HFFc6 (cell line): ENCODE measurements around the gene STC2. TPM values are rescaled to one million over a fixed set of nuclear protein-coding genes. Genes with fewer than 3 reads are reported as not detected.
A peak's percentile ranks its signal among the peaks of the same experiment; 100 is the strongest.

ENCODE experiments used
- DNase-seq: peaks from one replicate; pipeline ENCODE4 v3.0.0-alpha.2; 2018
- H3K27ac Mint-ChIP-seq: 2 replicates; pipeline ENCODE4 v1.8.0; 2020; ENCODE audit warnings: mild to moderate bottlenecking, mixed read lengths
- H3K27me3 Mint-ChIP-seq: 2 replicates; pipeline ENCODE4 v1.8.0; 2021; ENCODE audit warnings: mild to moderate bottlenecking, moderate library complexity, mixed read lengths; ENCODE audit not compliant: insufficient read depth
- H3K36me3 Mint-ChIP-seq: 2 replicates; pipeline ENCODE4 v1.8.0; 2021; ENCODE audit warnings: low read depth, mixed read lengths
- H3K4me1 Mint-ChIP-seq: 2 replicates; pipeline ENCODE4 v1.8.0; 2020; ENCODE audit warnings: low read depth, mixed read lengths
- H3K4me3 Mint-ChIP-seq: 2 replicates; pipeline ENCODE4 v1.8.0; 2020; ENCODE audit warnings: mild to moderate bottlenecking, moderate library complexity, mixed read lengths
- H3K9me3 Mint-ChIP-seq: 2 replicates; pipeline ENCODE4 v1.8.0; 2020; ENCODE audit warnings: mild to moderate bottlenecking, mixed read lengths
- total RNA-seq, 6 experiments: library from RNA; stranded (reverse); fragmentation: NEBNext Ultra II Directional; extraction: Animal tissue kit (Norgen Biotek cat#: 25700); gene quantifications; 2 replicates in 1 of 6; 3 replicates in 5 of 6; pipeline ENCODE4 v1.2.3, GENCODE V29; 2021
- TF ChIP-seq, protein P1 (sequence below): fragments of 200-600 bp; sonication (generic); IDR thresholded peaks from 2 replicates; pipeline ENCODE4 v1.5.0; 2021; ENCODE audit warnings: antibody characterized with exemption, mild to moderate bottlenecking

Gene STC2
- total RNA-seq, 6 experiments from 2014 or later, result 66.3 to 89.0 (median 71.5) TPM

DNA sequence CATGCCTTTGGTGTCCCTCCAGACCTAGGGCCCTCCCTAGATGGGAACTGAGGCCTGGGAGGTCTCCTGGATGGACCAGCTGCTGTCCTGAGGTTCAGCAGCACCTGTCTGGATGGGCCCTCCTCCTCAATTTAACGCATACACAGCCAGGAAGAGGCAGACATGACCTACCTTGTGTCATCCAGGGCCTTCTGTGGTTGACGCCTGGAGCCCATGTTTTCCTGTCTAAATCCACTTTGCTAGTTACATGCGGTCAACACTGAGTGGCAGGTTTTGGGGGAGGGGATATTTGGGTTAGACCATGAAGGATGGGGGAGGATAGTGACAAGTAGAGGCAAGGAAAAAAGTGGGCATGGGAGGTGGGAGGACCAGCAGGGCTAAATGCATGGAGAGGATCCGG is 3.1 kb upstream of the STC2 start:
- Mint-ChIP-seq H3K27ac (no peak overlapping the region), H3K27me3 (peaks cover 5% of the 10 kb centered on the region)

DNA sequence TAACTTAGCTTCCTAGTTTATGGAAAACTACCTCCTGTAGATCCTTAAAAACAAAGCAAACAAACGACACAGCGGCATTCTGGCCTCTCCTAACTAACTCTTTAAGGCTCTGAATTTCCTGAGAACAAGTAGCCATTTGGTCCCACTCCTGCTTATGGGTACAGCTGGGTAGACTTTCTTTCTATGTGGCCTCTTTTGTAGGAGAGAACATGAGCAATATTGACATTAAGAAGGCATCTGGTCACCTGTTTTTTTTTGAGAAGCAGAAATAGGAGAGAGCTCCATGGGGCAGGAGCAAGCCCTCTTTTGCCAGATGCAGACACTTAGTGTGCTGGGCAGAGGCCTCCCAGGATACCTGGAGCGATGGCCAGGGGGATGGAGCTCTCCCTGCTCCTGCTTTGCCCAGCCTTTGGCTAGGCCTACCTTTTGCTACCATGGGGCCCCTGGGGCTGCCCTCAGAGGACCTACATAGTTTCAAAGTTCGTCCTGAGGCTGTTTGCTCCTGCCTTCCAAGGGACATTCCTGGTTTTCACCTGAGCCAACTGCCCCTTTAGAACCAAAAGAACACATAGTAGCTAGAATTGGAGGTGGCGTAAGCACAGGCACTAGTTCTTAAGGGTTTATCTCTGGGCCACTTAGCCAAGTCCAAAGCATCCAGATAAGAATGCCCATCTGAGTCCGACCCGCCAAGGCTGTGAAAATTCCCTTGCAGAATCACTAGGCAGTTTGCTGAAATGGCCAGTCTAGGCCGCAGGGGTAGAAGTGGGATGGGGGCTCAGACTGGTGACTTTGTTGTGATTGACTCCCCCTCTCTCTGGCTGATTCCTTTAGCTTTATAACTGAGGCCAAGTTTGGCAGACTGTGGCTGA is 2.4 kb upstream of the STC2 start:
- H3K27ac Mint-ChIP-seq, result no peak overlapping the region
- H3K9me3 Mint-ChIP-seq, result no peaks in the 10 kb centered on the region
- DNase-seq, result no peak
- H3K4me3 Mint-ChIP-seq, result peak overlapping the region; percentile 40
- H3K27me3 Mint-ChIP-seq, result peaks cover 3% of the 10 kb centered on the region
- TF ChIP-seq, protein P1, sequence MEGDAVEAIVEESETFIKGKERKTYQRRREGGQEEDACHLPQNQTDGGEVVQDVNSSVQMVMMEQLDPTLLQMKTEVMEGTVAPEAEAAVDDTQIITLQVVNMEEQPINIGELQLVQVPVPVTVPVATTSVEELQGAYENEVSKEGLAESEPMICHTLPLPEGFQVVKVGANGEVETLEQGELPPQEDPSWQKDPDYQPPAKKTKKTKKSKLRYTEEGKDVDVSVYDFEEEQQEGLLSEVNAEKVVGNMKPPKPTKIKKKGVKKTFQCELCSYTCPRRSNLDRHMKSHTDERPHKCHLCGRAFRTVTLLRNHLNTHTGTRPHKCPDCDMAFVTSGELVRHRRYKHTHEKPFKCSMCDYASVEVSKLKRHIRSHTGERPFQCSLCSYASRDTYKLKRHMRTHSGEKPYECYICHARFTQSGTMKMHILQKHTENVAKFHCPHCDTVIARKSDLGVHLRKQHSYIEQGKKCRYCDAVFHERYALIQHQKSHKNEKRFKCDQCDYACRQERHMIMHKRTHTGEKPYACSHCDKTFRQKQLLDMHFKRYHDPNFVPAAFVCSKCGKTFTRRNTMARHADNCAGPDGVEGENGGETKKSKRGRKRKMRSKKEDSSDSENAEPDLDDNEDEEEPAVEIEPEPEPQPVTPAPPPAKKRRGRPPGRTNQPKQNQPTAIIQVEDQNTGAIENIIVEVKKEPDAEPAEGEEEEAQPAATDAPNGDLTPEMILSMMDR, result no peak
- H3K36me3 Mint-ChIP-seq, result peaks cover 13% of the 10 kb centered on the region
- H3K4me1 Mint-ChIP-seq, result peaks cover 56% of the 10 kb centered on the region

More for the DNA sequence above, 3.1 kb upstream of the STC2 start:
- TF ChIP-seq, protein P1, result no peak
- no peak for DNase-seq
- Mint-ChIP-seq H3K4me3 (no peak overlapping the region), H3K9me3 (no peaks in the 10 kb centered on the region), H3K36me3 (peaks cover 6% of the 10 kb centered on the region; the same call in 1 of the 2 replicates), H3K4me1 (peaks cover 49% of the 10 kb centered on the region)

GRCh38 chr5:173329491-173330337 is 1.5 kb upstream of the STC2 start:
- Mint-ChIP-seq H3K36me3 (peaks cover 22% of the 10 kb centered on the region), H3K4me3 (peak overlapping the region; percentile 96), H3K9me3 (no peaks in the 10 kb centered on the region), H3K27ac (peak overlapping the region; percentile 95), H3K27me3 (peaks cover 3% of the 10 kb centered on the region), H3K4me1 (peaks cover 59% of the 10 kb centered on the region)
- TF ChIP-seq, protein P1, result peak; percentile 30; the same call in 1 of the 2 replicates
- no peak for DNase-seq

DNA sequence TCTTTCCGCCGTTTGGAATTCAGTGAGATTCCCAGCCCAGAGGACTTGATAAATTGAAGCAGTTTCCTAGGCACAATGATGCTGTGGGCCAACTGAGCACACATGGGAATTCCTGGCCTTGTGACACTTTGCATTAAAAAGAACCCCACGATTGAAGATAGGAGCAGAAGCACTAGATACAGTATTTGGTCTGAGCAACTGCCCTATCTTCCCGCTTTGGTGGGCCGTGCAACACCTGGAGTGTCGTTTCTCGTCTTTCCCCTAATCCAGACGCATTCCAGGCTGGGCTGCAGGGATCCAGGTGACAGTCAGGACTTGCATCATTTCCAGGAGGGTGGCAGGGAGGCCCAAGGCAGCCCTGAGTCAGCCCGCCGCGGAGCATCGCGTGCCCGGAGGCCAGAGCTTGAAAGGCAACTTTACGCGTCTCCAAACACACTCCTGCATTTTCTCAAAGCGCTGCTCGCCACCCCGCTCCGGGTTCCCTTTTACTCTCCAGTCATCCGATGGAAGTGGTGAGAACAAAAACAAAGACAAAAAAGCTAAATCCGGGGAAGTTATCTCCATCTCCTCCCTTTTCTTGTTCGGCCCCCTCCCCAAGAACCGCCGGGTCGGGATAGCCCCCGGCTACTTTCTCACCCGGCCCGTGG is 753 bp upstream of the STC2 start:
- H3K36me3 Mint-ChIP-seq, result peaks cover 29% of the 10 kb centered on the region
- peak; percentile 77 for DNase-seq
- peaks cover 59% of the 10 kb centered on the region for H3K4me1 Mint-ChIP-seq
- peak overlapping the region; percentile 95 for H3K27ac Mint-ChIP-seq
- no peaks in the 10 kb centered on the region for H3K9me3 Mint-ChIP-seq
- H3K27me3 Mint-ChIP-seq, result peaks cover 3% of the 10 kb centered on the region
- TF ChIP-seq, protein P1, result no peak
- H3K4me3 Mint-ChIP-seq, result peak overlapping the region; percentile 96
